OCI-M2 (cell line): ENCODE measurements around the gene NEURL1.

Experiments
- DNase-seq: peaks from one replicate; lab custom pipeline; 2025; ENCODE audit not compliant: unreplicated experiment; lab: John Stamatoyannopoulos, UW

Gene NEURL1

DNA sequence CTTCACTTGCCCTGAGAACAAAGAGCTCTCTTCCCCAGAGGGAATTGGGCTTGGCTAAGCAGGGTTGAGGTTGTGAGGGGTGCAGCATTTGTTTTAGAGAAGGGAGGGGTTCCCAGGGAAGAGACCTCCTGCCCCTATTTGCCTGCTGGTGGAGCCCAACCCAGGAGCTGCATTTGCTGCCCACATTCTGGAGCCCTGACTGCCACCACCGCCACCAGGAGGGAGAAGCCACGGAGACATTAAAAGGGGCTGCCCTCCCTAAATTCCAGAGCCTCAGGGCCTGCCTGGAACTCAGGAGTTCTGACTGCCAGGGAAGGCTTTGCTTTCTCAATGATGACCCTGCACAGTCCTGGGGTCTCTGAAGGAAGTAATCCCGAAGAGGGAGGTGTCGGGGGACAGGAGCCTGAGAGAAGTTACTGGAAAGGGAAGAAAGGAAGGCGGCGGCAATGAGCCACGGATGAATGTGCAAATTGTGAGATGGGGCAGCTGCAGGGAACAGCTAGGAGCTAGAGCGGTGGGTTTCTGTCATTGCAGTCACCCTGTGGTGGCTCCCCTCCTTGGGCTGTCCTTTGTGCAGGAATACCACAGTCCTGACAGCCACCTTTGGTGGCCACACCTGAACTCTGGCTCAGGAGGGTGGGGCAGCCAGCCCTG, 51.3 kb downstream of the NEURL1 start:
- DNase-seq: no peak

DNA sequence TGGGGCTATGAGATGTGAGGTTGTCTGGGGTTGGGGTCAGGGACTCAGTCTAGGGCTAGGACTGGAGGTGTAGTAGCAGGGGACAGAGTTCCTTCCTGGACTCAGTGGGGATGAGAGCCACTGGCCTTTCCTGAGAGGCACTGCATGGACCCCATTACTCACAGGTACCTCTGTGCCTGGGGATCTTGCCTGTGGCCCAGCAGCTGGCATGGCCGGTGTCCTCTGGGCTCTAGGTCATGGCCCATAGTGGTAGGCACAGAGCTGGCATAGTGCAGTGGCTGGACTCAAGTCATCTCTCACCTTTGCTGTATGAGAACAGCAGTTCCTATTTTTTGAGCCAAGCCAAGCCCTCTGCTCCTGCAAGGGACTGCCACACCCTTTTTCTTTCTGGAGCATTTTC, 51.9 kb downstream of the NEURL1 start:
- DNase-seq: no peak

DNA sequence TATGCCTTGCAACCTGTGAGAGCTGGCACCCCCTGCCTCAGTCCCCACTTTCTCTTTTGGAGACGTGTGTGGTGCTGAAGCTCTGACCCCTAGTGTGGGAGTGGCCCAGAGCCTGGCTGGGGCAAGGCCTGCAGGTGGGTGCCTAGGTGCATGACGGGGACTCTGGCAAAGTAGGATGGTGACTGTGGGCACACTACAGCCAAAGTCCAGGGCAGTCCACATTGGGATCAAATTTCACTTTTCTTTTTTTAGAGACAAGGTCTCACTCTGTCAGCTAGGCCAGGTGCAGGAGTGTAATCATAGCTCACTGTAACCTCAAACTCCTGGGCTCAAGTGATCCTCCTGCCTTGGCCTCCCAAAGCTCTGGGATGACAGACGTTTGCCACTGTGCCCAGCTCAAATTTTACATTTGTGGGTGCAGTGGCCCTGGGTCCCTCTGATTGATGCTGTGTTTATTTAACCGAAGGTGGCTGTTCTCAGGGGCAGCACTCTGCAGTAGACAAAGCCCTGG, 52.3 kb downstream of the NEURL1 start:
- no peak for DNase-seq

DNA sequence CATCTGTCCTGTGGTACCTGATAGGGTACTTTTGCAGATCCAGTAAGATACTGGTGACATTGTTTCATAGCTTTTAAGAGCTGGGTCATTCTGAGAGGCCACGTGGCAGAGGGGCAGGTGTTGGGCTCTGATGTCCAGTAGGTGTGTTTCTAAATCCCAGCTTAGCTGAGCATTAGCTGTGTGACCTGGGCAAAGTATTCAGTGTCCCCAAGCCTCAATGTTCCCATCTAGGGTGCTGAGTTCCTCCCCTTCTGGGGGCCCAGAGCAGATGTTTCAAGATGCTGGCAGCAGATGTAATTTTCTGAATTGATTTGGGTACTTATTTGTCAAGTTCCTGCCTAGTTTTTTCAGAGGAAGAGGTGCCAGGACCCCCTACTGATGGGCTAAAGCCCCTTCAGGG, 52.9 kb downstream of the NEURL1 start:
- DNase-seq: no peak

DNA sequence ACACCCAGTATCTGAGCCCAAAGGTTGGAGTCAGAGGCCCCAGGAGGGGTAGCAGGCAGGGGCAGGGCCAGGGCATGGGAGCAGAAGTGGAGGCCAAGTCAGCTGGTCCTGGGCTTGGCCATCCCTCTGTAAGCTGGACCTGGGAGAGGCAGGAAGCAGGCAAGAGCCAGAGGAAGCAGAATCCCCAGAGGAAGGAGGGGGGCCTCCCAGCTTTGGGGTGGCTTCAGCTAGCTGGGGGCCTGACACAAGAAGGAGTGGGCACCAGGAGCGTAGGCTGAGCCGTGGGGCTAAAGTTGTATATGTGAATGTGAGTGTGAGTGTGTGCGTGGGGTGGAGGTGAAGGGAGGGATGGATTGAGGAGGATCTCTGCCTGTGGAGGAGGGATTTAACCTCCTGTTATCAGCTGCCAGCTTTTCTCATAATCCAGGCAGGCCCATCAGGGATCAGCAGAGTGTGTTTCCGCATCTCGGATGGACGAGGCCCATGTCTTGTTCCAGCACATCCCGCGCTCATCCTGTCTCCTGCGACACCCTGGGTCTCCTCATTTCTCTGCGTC, 54.0 kb downstream of the NEURL1 start:
- DNase-seq: no peak

DNA sequence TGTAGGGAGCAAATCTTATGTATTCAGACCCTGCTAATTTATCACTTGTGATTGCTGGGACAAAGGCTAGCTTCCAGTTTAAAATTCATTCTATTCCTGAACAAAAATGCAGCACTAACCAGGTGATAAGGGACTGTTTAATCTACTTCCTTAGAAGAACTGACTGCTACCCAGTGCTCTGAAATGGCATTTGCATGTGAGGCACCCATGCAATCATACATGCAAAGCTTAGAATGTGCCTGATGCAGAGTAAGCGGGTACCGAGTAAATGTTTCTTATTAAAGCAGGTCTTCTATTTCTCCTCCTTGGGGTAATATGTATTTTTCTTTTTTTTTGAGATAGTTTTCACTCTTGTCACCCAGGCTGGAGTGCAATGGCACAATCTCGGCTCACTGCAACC, 54.5 kb downstream of the NEURL1 start:
- DNase-seq: no peak

DNA sequence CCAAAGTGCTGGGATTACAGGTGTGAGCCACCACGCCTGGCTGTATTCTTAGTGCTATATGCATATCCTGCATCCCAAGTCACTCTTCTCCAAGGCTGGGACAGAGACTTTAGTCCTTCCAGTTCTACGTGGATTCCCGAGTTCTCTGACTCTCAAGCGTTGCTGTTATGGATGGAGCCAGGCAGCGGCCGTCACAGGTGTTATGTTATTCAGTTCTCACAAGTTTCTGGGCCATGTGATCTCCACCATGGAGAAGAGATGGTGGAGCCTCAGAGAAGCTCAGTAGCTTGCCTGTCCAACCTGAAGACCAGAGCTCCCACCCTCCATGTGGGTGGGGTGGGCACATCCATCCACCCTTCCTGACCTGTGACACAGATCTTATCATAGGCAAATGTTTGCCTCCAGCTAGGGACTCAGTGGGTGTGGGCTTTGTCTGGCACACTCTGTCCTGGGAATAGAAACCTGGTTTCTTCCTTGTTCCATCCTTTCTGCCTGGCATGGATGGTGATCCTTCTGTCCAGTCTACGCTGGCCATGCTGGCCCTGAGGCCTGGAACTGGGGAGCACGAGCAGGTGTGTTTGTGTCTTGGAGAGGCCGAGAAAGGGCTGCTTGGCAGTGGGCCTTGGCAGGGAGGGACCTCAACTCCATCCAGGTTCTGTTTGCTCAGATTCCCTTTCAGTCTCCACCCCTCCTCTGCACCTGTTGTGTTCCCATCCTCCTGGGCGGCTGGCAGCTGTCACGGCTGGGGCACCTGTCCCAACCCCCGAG, 55.3 kb downstream of the NEURL1 start:
- no peak for DNase-seq

DNA sequence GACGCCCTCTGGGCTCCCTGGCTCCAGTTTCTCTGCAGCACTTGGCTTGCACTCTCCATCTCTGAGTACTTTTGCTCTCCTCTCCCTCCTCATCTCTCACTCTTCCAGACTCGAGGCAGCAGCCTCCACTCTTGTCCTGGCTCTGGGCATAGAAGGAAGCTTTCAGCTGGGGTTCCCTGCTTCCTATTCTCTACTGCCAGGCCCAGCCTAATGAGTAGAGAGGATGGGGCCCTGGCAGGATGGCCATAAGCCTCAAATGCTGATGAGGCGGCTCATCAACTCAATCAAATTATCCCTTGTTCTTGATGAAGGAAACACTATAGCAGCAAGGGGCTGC, 55.8 kb downstream of the NEURL1 start:
- DNase-seq: no peak

DNA sequence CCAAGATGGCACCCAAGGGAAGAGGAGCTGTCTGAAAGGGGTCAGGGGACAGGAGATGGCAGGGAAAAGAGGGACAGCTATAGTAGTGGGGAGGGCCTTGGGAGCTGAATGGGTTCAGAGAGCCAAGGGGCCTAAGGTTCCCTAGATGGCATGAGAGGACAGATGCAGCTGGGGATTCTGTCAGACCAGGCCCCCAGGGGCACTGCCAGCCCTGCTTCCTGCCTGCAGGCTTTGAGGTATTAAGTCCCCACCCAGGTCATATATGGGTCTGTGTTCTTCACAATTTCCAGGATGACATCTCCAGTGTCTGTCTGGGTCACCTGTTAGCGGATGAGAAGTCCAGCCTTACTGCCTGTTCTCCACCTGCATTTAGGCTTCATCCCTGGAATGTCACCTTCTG, 56.7 kb downstream of the NEURL1 start:
- no peak for DNase-seq

DNA sequence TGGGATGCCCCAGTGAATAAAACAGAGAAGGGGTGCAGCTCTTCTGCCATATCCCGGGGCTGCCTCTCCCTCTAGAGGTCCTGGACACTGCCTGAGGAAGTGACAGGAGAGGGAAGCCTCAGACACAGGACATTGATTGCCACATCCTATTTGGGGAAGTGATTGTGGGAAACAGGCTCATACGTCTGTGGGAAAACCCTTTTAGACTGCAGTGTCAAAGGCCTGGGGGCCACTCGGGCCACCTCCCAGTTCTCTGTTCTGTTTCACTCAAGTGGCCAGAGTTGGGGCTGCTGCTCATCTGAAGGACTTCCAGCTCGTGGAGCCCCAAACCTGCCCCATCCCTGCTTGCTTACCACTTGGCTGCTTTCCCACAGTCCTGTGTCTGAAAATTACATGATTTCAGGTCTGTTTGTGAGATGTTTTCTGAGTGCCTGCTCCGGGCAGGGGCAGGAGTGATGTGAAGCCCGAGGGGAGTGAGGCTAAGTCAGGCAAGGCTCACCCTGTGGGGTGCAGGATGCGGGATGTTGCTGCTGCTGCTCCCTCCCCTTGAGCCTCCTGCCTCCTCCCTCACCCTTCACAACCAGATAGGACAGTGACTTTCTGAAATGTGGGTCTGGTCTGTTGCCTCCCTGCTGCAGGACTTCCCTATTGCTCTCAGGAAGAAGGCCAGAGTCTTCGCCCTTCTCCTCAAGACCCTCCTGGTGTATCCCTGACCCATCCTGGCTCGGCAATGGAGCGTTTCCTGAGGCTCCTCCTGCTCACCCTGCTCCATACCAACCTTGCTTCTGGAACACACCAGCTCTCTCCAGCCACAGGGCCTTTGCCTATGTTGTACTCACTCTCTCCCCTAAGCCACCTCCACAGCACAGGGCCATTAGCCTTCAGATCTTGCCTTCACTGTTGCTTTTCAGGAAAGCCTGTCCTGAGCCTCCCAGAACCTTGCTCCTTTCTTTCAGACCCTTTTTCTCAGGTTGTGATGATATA, 58.4 kb downstream of the NEURL1 start:
- DNase-seq: no peak

DNA sequence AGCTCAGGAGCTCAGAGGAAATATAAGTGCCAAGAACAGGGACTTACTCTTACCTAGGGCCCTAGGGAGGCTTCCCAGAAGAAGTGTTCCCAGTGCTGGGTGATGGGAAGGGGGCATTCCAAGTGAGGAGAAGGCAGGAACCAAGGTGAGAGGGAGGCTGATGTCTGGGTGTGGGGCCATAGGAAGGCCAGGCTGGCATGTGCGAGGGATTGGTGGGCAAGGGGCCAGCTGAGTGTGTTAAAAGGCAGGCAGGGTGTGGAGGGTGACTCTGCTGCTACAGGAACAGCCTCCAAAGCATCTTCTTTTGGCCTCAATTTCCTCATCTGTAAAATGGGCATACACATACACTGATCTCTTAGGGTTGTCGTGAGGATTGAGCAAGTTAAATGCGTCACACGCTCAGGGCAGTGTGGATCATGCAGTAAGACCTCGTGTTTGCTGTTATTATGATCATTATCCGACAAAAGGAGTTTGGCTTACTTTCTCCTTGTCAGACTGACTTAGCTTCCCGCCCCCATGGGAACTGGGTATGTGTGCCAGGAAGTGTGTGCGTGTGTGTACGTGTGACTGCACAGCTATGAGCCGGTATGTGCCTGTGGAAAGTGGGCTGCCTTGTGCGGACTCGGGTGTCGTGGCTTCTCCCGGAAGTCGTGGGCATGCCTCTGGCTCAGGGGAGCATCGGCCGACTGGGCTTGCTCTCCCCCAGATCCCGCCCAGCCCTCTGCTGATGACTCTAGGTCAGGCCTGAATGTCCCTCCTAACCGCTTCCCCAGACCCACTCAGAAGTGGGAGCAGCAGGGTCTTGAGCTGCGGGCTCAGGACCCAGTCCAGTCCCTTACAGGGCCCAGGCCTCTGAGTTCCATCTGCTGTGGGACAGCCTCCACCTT, 59.6 kb downstream of the NEURL1 start:
- DNase-seq: no peak

DNA sequence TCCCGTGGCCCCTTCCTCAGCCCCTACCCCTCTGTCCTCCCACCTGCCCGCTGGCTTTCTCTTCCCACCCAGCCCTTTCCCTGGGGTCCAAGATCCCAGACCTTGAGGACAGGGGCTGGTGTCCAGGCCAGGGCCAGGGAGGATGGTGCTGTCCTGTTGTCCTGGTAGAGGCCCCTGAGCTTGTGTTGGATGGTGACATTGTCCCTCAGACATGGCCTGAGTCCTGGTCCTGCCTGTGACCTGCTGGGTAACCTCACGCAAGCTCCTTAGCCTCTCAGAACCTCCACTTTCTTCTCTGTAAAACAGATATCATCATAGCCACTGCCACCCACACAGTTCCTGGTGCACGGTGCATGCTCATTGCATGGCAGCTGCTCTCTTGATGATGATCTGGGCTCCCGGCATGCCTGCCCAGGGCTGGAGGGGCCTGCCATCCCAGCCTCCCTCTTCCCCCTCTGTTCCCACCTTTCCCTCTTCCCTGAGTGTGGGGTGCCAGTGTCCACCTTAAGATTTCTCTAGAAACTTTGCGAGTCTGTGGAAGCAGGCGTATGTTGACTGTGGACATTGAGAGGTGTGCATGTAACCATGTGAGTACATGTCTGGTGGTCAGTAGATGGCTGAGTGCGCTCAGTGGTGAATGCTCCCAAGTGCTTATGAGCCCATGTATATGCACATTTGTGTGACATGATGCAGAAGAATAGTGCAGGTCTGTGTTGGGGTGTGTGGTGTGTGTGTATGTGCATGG, 60.4 kb downstream of the NEURL1 start:
- DNase-seq: no peak

DNA sequence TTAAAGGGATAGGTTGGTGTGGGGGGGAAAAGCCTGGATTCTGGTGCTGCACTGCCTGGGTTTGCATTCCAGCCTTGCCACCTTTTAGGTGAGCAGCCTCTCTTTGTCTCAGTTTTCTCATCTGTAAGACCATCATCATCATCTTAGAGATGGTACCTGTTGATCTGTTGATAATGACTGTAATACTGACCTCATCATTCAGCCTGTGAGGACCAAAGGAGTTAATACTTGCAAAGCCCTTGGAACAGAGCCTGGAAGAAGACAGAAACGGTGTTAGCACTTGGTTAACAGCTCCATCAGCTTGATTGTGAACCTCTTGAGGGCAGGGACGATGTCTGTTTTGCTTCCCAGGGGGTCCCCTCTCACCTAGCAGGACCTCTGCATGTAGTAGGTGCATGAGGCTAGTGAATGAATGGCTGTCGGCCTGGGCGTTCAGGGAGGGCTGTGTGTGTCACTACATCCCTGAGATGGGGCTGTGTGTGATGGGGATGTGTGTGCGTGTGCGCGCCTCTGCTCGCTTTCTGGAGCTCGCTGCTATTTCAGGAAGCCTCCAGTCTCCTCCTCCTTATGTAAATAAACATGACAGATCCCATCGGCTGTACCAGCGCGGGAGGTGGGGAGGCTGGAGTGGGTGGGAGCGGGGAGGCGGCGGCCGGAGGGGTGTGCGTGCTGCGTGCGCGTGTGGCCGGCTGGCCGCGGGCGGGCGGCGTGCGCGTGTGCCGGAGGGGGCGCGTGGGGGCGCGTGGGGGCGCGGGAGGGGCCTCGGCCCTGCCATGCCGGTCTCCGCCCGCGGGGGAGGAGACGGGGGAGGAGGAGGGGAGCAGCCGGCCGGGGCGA, 61.2 kb downstream of the NEURL1 start:
- DNase-seq: no peak

DNA sequence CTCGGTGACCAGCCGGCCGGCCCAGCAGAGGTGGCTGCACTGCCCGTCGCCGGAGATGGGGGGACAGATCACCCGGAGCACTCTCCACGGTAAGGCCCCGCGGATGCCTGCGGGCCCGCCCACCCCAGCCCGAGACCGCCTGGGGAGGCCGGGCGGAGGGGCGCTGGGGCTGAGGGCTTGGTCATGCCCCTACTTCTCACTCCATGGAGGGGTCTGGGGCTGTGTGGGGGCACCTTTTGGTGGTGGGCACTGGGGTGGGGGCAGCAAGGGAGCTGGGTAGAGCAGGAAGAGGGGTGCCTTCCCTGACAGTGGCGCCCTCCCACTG, 61.8 kb downstream of the NEURL1 start:
- DNase-seq: no peak

DNA sequence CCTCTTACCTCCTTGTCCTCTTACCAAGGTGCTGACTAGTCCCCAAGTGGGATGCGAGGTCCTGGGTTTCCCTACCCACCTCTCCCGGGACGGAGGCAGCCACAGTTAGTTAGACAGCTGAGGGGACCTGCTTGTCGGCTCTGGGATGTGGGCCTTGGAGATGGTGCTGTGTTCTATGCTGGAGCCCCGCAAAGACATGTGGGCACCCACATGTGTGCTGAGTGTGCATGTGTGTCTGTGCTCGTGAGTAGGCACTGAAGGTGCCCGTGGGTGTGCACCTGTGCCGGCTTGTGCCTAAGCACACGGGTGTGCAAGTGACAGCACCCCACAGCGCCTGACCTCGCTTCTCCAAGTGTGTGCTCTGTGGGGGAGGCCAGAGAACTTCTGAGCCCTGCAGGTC, 62.2 kb downstream of the NEURL1 start:
- no peak for DNase-seq

DNA sequence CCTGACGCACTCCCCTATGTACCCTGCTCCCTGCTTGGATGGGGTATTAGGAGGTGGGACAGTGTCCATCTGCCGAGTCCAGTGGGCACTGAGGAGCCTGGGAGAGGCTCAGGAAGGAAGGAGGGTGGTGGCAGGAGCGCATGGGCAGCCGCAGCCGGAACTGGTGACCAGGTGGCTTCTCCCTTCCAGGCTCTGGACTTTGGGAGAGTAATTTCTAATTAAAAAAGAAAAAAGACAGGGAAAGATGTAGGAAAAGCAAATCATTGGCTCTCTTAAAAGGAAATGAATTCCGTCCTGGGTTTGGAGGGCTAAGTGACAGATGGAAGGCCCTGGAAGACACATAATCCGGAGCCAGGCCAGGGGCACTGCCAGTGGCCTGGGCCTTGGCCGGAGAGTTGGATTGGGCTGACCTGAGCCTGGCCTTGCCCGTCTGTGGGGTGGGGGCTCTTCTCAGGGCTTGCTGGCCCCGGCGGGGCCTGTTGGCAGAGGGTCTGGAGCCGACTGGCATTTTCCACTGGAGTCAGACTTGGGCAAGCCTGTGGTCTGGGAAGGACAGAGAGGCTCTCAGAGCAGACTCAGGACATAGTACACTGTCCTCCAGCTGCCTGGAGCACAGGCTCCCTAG, 63.0 kb downstream of the NEURL1 start:
- no peak for DNase-seq

DNA sequence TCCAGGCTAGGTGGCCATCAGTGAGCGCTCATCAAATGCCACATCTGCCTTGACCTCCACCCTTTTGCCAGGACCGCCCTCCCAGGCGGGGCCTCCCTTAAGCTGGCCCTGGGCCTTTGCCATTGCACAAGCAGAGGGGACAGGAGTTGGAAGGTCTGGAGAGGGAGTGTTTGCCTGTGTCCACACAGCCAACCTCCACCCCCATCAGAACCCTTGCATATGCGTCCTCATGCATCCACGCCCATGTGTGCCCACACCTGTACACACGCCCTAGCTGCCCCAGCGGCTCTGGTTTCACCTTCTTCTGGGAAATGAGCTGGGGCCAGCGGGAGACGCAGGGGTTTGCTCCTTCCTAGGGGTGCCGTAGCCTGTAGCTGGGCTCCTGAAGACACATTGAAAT, 64.0 kb downstream of the NEURL1 start:
- DNase-seq: no peak

DNA sequence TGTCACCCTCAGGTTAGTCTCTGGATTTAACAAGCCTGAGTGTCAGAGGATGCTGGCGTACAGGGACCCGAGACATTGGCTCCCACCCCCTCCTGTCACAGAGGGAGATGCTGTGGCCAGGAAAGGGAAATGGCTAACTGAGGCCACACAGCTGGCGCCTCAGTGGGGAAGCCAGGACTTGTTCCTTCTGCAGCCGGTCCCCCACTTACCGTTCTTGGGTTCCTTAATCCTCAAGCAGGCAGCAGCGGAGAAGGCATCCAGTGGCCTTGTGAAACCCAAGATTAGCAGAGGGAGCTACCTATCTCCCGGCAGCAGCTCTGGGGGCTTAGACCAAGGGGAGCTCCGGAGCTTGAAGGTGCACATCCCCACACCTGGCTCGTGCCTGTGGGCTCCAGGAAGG, 65.4 kb downstream of the NEURL1 start:
- no peak for DNase-seq
